Heart left ventricle (tissue), 13 donors: Measurements from ENCODE around the gene KRT3.

ENCODE experiments used
- POLR2A ChIP-seq, 2 donors: fragments of 450-650 bp; IDR thresholded peaks; one replicate each; pipeline ENCODE4 v1.6.1; 2017; ENCODE audit warnings: antibody characterized with exemption in 2 of 2, mild to moderate bottlenecking in 2 of 2, moderate library complexity in 2 of 2
- TF ChIP-seq, protein P1 (sequence below), 12 donors: fragments of 200-600 bp; sonication (generic) in 4 of 12; IDR thresholded peaks; one replicate each; pipeline versions ENCODE4 v1.5.0 to v1.8.0; 2018 to 2022; ENCODE audit warnings: antibody characterized with exemption in 12 of 12, mild to moderate bottlenecking in 5 of 12
- donor health status: ischemic (EF 13 %, LVEDD 7.1; RV severe dilation, severe dysfunction).
- donor health status: DM: no; HTN: yes; CAD: no.
- donor health status: DM: no; HTN: no; CAD: no.
- donor health status: ischemic (EF 25% LVEDD 6.9; RV normal size, moderate dysfunction).
- donor health status: ischemic (EF 25% LVEDD 5.7; RV mildly dilated, moderate dysfunction).
- donor health status: ischemic (EF 35%, LVEDD 5.7; RV mildly dilated, moderate dysfunction).
- donor health status: nonischemic (EF 11% LVEDD 7.7; RV severe dilation, severe dysfunction).
- donor health status: DM: yes; HTN: yes; CAD: no.
- donor health status: PGD.
- donor health status: ischemic (EF 29% LVEDD 5.4; RV normal size, mild dysfunction).
- donor health status: nonischemic (EF 23%, LVEDD 6.1; RV moderate dilation, normal function).

DNA sequence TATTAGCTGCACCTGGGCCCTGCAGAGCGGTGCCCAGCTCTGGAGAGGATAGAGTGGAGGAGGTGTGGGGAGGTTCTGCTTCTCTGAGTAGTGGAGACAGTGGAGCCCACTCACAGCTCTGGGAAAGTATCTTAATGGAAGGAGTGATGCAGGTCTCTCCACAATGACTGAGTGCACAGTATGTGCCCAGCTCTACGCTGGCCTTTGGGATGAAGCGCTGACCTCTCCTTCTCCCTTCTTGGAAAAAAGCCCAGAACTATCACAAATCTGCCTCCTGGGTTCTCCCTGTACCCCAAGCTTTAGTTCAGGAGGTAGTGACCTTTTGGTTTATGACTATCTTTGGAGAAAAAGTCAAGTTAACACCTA is 495 bp upstream of the KRT3 start:
- TF ChIP-seq, protein P1, sequence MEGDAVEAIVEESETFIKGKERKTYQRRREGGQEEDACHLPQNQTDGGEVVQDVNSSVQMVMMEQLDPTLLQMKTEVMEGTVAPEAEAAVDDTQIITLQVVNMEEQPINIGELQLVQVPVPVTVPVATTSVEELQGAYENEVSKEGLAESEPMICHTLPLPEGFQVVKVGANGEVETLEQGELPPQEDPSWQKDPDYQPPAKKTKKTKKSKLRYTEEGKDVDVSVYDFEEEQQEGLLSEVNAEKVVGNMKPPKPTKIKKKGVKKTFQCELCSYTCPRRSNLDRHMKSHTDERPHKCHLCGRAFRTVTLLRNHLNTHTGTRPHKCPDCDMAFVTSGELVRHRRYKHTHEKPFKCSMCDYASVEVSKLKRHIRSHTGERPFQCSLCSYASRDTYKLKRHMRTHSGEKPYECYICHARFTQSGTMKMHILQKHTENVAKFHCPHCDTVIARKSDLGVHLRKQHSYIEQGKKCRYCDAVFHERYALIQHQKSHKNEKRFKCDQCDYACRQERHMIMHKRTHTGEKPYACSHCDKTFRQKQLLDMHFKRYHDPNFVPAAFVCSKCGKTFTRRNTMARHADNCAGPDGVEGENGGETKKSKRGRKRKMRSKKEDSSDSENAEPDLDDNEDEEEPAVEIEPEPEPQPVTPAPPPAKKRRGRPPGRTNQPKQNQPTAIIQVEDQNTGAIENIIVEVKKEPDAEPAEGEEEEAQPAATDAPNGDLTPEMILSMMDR (IDR thresholded peaks at IDR 0.05) = no peak
- no peak for TF ChIP-seq POLR2A (IDR thresholded peaks at IDR 0.05)
